ENCODE data around the gene DVL1.

- TF ChIP-seq YY1 (IDR thresholded peaks at IDR 0.05; ENCODE audit: insufficient read depth, insufficient read length) (no peak), ZNF274 (IDR thresholded peaks at IDR 0.05; ENCODE audit: low read depth, low read length) (no peak)
These were observed 39.2 kb downstream of the DVL1 start for GRCh38 chr1:1310109-1310385.

Measured in NT2/D1 (cell line).